ENCODE data around the gene HECTD2.

- TF ChIP-seq ZNF740 (CRISPR knock-in tag; IDR thresholded peaks at IDR 0.05) (no peak), ZNF740 (tag; IDR thresholded peaks at IDR 0.05) (no peak), NFATC3 (IDR thresholded peaks at IDR 0.05) (no peak), ARID3A (IDR thresholded peaks at IDR 0.05; ENCODE audit: borderline replicate concordance, low read depth, low read length) (no peak), NFRKB (IDR thresholded peaks at IDR 0.05; ENCODE audit: low read depth) (no peak), E2F4 (CRISPR knock-in tag; IDR thresholded peaks at IDR 0.05; ENCODE audit: low read depth) (no peak), POLR2AphosphoS5 (IDR thresholded peaks at IDR 0.05; ENCODE audit: control insufficient read depth, insufficient read depth, low read depth, low read length) (no peak), HLTF (IDR thresholded peaks at IDR 0.05) (no peak), CEBPB (tag; IDR thresholded peaks at IDR 0.05) (no peak), ATF2 (CRISPR knock-in tag; IDR thresholded peaks at IDR 0.05) (no peak)
Observed at GRCh38 chr10:91412354-91413087, 2.4 kb downstream of the HECTD2 start.

Data from K562 (cell line).